ENCODE results near the gene NR1D1. TPM values are rescaled to one million over a fixed set of nuclear protein-coding genes. Genes with fewer than 3 reads are reported as not detected.

NR1D1 gene
- polyA plus RNA-seq, 1 of the 3 experiments (the other 2 are of a cell fraction): 6.5 TPM

DNA sequence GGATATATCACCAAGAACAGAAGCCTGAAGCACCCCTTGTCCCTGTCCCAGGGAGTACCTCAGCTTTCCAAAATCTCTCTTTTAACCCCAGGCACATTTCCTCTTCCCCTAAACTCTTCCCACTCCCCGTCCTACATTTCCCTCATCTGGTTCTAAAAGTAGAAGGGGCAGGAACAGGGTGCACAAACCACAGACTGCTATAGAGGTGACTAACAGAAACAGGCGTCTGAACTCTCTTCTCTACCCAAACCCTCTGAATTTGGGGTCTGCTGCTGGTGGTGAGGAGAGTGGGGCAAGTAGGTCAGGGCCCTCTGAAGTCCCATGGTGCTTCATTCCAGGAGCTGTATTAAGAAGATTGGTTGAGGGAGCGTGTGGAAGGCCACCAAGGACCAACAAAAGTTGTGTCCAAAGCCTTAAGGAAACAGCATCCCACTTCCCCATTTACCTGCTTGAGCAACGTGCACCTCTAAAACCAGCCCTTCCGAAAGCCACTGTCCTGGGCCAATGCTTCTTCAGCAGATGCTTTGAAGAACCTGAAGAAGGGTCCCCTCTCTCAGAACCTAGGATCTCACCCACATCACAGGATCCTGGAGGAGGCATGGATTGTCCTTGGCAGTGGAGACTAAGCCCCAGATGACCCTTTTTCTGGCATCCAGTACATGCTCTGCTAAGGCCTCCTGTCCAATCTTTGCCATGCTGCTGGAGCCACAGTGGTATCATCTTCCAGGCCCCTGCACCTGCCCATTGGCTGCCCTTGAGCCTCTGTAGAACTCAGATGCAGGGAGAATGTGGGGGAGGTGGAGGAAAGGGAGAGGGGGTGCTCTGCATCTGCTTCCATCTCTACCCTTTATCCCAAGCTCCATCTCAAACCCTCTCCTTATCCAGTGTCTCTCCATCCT, 5.7 kb upstream of the NR1D1 start:
- Histone ChIP-seq H3K4me3 (ENCODE audit: low read depth in 2 of 2, low read length in 1 of 2) (no peak overlapping the region), H2AFZ (ENCODE audit: low read depth) (no peak overlapping the region), H3K9me2 (no peaks in the 10 kb centered on the region), H3K27me3 (ENCODE audit: insufficient read depth) (no peaks in the 10 kb centered on the region), H3K27ac (ENCODE audit: low read depth in 2 of 2, low read length in 1 of 2) (no peak overlapping the region), H4K20me1 (ENCODE audit: insufficient read depth) (no peaks in the 10 kb centered on the region), H3K36me3 (replicated peaks in 1 of 2; ENCODE audit: control insufficient read depth in 1 of 2, insufficient read depth in 2 of 2, low read length in 1 of 2) (no peaks in the 10 kb centered on the region), H3K79me2 (ENCODE audit: insufficient read depth) (no peaks in the 10 kb centered on the region; the same call in 1 of the 2 replicates), H3K4me2 (no peak overlapping the region), H3K9me3 (no peaks in the 10 kb centered on the region), H3K4me1 (ENCODE audit: control insufficient read depth in 1 of 2, insufficient read depth in 2 of 2, low read depth in 1 of 2, low read length in 1 of 2) (peaks cover 16 to 19% of the 10 kb centered on the region in 2 experiments; a peak in 3 of 4 replicates), H3F3A (replicated peaks; ENCODE audit: insufficient read depth) (peaks cover 12% of the 10 kb centered on the region), H3K9ac (no peak overlapping the region)
- 85% methylated on average over 5 of the region's 5 CpGs for WGBS (ENCODE audit: low lambda C conversion rate)
- ChIA-PET POLR2A (no interaction called here), CTCF (interaction anchor here (0.8 to 1.9 kb wide), 8 partner anchors 7 to 81 kb away, joined by 3 to 10 read pairs (median 4); no protein-coding TSS in a partner anchor)
- TF ChIP-seq MXI1 (IDR thresholded peaks at IDR 0.05; ENCODE audit: low read depth, low read length): no peak
- TF ChIP-seq, protein P1, sequence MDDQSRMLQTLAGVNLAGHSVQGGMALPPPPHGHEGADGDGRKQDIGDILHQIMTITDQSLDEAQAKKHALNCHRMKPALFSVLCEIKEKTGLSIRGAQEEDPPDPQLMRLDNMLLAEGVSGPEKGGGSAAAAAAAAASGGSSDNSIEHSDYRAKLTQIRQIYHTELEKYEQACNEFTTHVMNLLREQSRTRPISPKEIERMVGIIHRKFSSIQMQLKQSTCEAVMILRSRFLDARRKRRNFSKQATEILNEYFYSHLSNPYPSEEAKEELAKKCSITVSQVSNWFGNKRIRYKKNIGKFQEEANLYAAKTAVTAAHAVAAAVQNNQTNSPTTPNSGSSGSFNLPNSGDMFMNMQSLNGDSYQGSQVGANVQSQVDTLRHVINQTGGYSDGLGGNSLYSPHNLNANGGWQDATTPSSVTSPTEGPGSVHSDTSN (IDR thresholded peaks at IDR 0.05): no peak
- no peak for TF ChIP-seq EZH2phosphoT487 (IDR thresholded peaks at IDR 0.05; ENCODE audit: borderline replicate concordance, low read depth)
- TF ChIP-seq, protein P2, sequence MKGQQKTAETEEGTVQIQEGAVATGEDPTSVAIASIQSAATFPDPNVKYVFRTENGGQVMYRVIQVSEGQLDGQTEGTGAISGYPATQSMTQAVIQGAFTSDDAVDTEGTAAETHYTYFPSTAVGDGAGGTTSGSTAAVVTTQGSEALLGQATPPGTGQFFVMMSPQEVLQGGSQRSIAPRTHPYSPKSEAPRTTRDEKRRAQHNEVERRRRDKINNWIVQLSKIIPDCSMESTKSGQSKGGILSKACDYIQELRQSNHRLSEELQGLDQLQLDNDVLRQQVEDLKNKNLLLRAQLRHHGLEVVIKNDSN (IDR thresholded peaks at IDR 0.05; ENCODE audit: borderline replicate concordance, low read depth): no peak
- DNase-seq: no peak

GRCh38 chr17:40104594-40105486, 4.5 kb upstream of the NR1D1 start:
- Histone ChIP-seq H3K36me3 (replicated peaks in 1 of 2; ENCODE audit: control insufficient read depth in 1 of 2, insufficient read depth in 2 of 2, low read length in 1 of 2) (no peaks in the 10 kb centered on the region), H3K9me3 (no peaks in the 10 kb centered on the region), H4K20me1 (ENCODE audit: insufficient read depth) (no peaks in the 10 kb centered on the region), H3K79me2 (ENCODE audit: insufficient read depth) (peaks cover 5% of the 10 kb centered on the region), H3K4me2 (no peak overlapping the region), H3K9me2 (no peaks in the 10 kb centered on the region), H3F3A (replicated peaks; ENCODE audit: insufficient read depth) (peaks cover 5% of the 10 kb centered on the region), H3K27ac (ENCODE audit: low read depth in 2 of 2, low read length in 1 of 2) (no peak overlapping the region), H3K4me3 (ENCODE audit: low read depth in 2 of 2, low read length in 1 of 2) (no peak overlapping the region), H3K9ac (no peak overlapping the region), H3K4me1 (ENCODE audit: control insufficient read depth in 1 of 2, insufficient read depth in 2 of 2, low read depth in 1 of 2, low read length in 1 of 2) (peaks cover 6 to 13% of the 10 kb centered on the region in 2 experiments; a peak in 2 of 4 replicates), H2AFZ (ENCODE audit: low read depth) (no peak overlapping the region), H3K27me3 (ENCODE audit: insufficient read depth) (no peaks in the 10 kb centered on the region)
- POLR2A ChIA-PET: no interaction called here
- CTCF ChIA-PET: interaction anchor here (0.7 to 1.4 kb wide), 2 partner anchors 9 to 68 kb away, joined by 3 to 4 read pairs; no protein-coding TSS in a partner anchor
- no peak for DNase-seq
- 83% methylated on average over 3 of the region's 3 CpGs for WGBS (ENCODE audit: low lambda C conversion rate)
- TF ChIP-seq, protein P3, sequence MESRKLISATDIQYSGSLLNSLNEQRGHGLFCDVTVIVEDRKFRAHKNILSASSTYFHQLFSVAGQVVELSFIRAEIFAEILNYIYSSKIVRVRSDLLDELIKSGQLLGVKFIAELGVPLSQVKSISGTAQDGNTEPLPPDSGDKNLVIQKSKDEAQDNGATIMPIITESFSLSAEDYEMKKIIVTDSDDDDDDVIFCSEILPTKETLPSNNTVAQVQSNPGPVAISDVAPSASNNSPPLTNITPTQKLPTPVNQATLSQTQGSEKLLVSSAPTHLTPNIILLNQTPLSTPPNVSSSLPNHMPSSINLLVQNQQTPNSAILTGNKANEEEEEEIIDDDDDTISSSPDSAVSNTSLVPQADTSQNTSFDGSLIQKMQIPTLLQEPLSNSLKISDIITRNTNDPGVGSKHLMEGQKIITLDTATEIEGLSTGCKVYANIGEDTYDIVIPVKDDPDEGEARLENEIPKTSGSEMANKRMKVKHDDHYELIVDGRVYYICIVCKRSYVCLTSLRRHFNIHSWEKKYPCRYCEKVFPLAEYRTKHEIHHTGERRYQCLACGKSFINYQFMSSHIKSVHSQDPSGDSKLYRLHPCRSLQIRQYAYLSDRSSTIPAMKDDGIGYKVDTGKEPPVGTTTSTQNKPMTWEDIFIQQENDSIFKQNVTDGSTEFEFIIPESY (IDR thresholded peaks at IDR 0.05; ENCODE audit: borderline replicate concordance, low read depth): no peak
